Body of pancreas (tissue), 4 donors: ENCODE data around the gene VANGL1.

ENCODE experiments used
- CTCF ChIP-seq, 7 experiments: fragments of 450-650 bp in 4 of 7; fragments of 200-600 bp in 3 of 7; sonication (generic) in 3 of 7; IDR thresholded peaks; one replicate each; pipeline ENCODE4 v1.5.1; 2016 to 2019; ENCODE audit warnings: antibody characterized with exemption in 7 of 7
- POLR2A ChIP-seq, 3 donors: fragments of 450-650 bp; IDR thresholded peaks; one replicate each; pipeline ENCODE4 v1.6.1; 2016; ENCODE audit warnings: antibody characterized with exemption in 3 of 3, mild to moderate bottlenecking in 2 of 3

DNA sequence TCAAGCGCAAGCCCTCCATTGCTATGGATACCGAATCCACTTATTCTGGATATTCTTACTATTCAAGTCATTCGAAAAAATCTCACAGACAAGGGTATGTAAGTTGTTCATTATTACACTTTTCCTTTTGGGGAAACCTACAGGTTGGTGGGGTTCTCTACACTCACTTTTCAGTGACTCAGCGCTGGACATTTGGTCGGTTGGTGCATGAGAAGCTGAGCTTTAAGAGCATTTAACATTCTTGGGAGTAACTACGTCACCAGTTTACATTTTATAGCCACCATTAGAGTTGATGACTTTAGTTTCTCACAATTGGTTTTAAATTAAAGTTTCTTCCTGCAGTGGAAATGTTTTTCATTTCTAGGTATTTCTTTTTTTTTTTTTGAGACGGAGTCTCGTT, 9.6 kb downstream of the VANGL1 start:
- TF ChIP-seq CTCF (IDR thresholded peaks at IDR 0.05) (no peak), POLR2A (IDR thresholded peaks at IDR 0.05) (no peak)
